ENCODE measurements around the gene FAM234B.

DNA sequence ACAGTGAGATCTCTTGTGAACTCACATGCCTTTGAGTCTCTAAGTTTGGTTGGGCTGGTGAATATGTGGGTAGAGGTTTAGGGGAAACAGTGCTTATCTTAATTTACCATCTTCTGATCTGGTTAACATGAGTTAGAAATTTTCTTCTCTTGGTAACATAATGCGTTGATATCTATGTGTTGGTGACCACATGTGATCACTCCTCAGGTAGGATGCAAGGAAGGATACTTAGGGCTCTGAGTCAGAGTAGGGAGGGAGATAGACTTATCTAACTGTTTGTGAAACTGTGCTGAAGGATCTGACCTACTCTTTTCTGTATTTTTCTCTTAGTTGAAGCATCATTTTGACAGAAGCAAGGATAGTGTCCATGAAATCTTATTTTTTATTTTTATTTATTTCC, 23.1 kb downstream of the FAM234B start:
- no peak for TF ChIP-seq NFRKB (IDR thresholded peaks at IDR 0.05)
- no peak for TF ChIP-seq CTBP1 (IDR thresholded peaks at IDR 0.05; ENCODE audit: borderline replicate concordance)
- TF ChIP-seq FOXM1 (IDR thresholded peaks at IDR 0.05; ENCODE audit: borderline replicate concordance), result no peak
- TF ChIP-seq BHLHE40 (IDR thresholded peaks at IDR 0.05; ENCODE audit: borderline replicate concordance), result no peak
- TF ChIP-seq TARDBP (IDR thresholded peaks at IDR 0.05), result no peak
- TF ChIP-seq HDGF (IDR thresholded peaks at IDR 0.05; ENCODE audit: borderline replicate concordance), result no peak
- TF ChIP-seq LEF1 (IDR thresholded peaks at IDR 0.05; ENCODE audit: borderline replicate concordance), result no peak
- TF ChIP-seq SP1 (IDR thresholded peaks at IDR 0.05), result no peak
- TF ChIP-seq L3MBTL2 (conservative IDR thresholded peaks at IDR 0.05), result no peak

All from HEK293T (cell line).